Esophagus muscularis mucosa (tissue), 4 donors: ENCODE data around the gene C16orf54.

ENCODE experiments used
- CTCF ChIP-seq, 3 experiments: fragments of 200-600 bp in 2 of 3; fragments of 450-650 bp in 1 of 3; sonication (generic) in 2 of 3; IDR thresholded peaks; one replicate each; pipeline ENCODE4 v1.5.1; 2017 to 2019; ENCODE audit warnings: antibody characterized with exemption in 3 of 3, mild to moderate bottlenecking in 2 of 3, moderate library complexity in 1 of 3
- EP300 ChIP-seq: sonication (generic); formaldehyde crosslinking; IDR thresholded peaks from one replicate; pipeline ENCODE4 v1.6.1; 2017; ENCODE audit warnings: antibody characterized with exemption
- POLR2A ChIP-seq: fragments of 450-650 bp; IDR thresholded peaks from one replicate; pipeline ENCODE4 v1.6.1; 2017; ENCODE audit warnings: antibody characterized with exemption, moderate library complexity, mild to moderate bottlenecking, low read depth
- POLR2AphosphoS5 ChIP-seq, 2 donors: sonication (generic); formaldehyde crosslinking; IDR thresholded peaks; one replicate each; pipeline ENCODE4 v1.6.1; 2017; ENCODE audit warnings: antibody characterized with exemption in 2 of 2

GRCh38 chr16:29779474-29779873 is 33.7 kb upstream of the C16orf54 start:
- TF ChIP-seq POLR2A: no peak
- TF ChIP-seq CTCF (IDR thresholded peaks at IDR 0.05): no peak
- TF ChIP-seq POLR2AphosphoS5 (IDR thresholded peaks at IDR 0.05): no peak
- no peak for TF ChIP-seq EP300
